K562 (cell line): ENCODE data around the gene AMBRA1. TPM values are rescaled to one million over a fixed set of nuclear protein-coding genes. Genes with fewer than 3 reads are reported as not detected.

Experiments
- BACH1 ChIP-seq: fragments of 200-800 bp; sonication (Bioruptor generic); IDR thresholded peaks from 2 replicates; pipeline ENCODE4 v1.6.1; 2016; ENCODE audit warnings: missing genetic modification characterization, missing compliant biosample characterization
- CBFA2T2 ChIP-seq: fragments of 450-650 bp; conservative IDR thresholded peaks from 2 replicates; pipeline ENCODE4 v1.6.1; 2017; ENCODE audit warnings: mild to moderate bottlenecking
- CEBPB ChIP-seq: fragments of 450-650 bp; IDR thresholded peaks from 2 replicates; pipeline ENCODE4 v1.6.1; 2016; ENCODE audit warnings: missing genetic modification characterization, missing compliant biosample characterization
- ETV5 ChIP-seq: sonication (generic); formaldehyde crosslinking; IDR thresholded peaks from 2 replicates; pipeline ENCODE4 v1.4.0; 2020; ENCODE audit warnings: low read depth, mild to moderate bottlenecking, missing genetic modification reagents
- KLF13 ChIP-seq: fragments of 450-650 bp; IDR thresholded peaks from 2 replicates; pipeline ENCODE4 v1.6.1; 2016; ENCODE audit warnings: missing genetic modification characterization, low read depth, mild to moderate bottlenecking, missing compliant biosample characterization, moderate library complexity, borderline replicate concordance
- MEF2A ChIP-seq: IDR thresholded peaks from 2 replicates; pipeline ENCODE4 v1.6.1; 2011; ENCODE audit warnings: low read depth, mild to moderate bottlenecking, low read length, moderate library complexity; ENCODE audit not compliant: control insufficient read depth
- NCOA2 ChIP-seq, 2 experiments: fragments of 450-650 bp; IDR thresholded peaks; 2 replicates each; pipeline ENCODE4 v1.6.1; 2018; ENCODE audit warnings: mild to moderate bottlenecking in 2 of 2, moderate library complexity in 1 of 2; ENCODE audit not compliant: partially characterized antibody in 2 of 2
- PKNOX1 ChIP-seq: fragments of 450-650 bp; IDR thresholded peaks from 2 replicates; pipeline ENCODE4 v1.6.1; 2016
- PTRF ChIP-seq: fragments of 450-650 bp; IDR thresholded peaks from 2 replicates; pipeline ENCODE4 v1.6.1; 2016; ENCODE audit warnings: mild to moderate bottlenecking, missing genetic modification characterization, missing compliant biosample characterization
- SAFB2 ChIP-seq: fragments of 200-400 bp; formaldehyde crosslinking; IDR thresholded peaks from 2 replicates; pipeline ENCODE4 v1.6.1; 2018; ENCODE audit warnings: borderline replicate concordance, low read length, low read depth, moderate library complexity; ENCODE audit not compliant: severe bottlenecking
- TEAD4 ChIP-seq, 2 experiments: sonication (generic) in 1 of 2; formaldehyde crosslinking in 1 of 2; IDR thresholded peaks; 2 replicates each; pipeline versions ENCODE4 v1.6.1 to v1.8.0; 2012 to 2022; ENCODE audit warnings: borderline replicate concordance in 1 of 2, inconsistent platforms in 1 of 2, low read length in 1 of 2, mild to moderate bottlenecking in 1 of 2, missing genetic modification reagents in 1 of 2
- THRAP3 ChIP-seq: fragments of 450-650 bp; IDR thresholded peaks from 2 replicates; pipeline ENCODE4 v1.6.1; 2016; ENCODE audit warnings: mild to moderate bottlenecking, inconsistent platforms, borderline replicate concordance
- ZBED1 ChIP-seq: IDR thresholded peaks from 2 replicates; pipeline ENCODE4 v1.6.1; 2014
- ZNF124 ChIP-seq: sonication (generic); formaldehyde crosslinking; IDR thresholded peaks from 2 replicates; pipeline ENCODE4 v1.8.1; 2022; ENCODE audit warnings: missing genetic modification reagents
- ZNF165 ChIP-seq: fragments of 250-450 bp; sonication (Bioruptor Pico); IDR thresholded peaks from 2 replicates; pipeline ENCODE4 v1.4.0; 2020; ENCODE audit warnings: borderline replicate concordance
- ZNF699 ChIP-seq: fragments of 250-450 bp; sonication (Bioruptor Pico); IDR thresholded peaks from 2 replicates; pipeline ENCODE4 v1.8.0; 2021; ENCODE audit warnings: mild to moderate bottlenecking, moderate library complexity; ENCODE audit not compliant: insufficient replicate concordance
- polyA plus RNA-seq, 8 experiments: library from polyadenylated mRNA; depleted of rRNA in 4 of 8; stranded (reverse) in 5 of 8; unstranded in 3 of 8; fragments of >200 nt; fragmentation: Nextera tagmentation in 2 of 8; fragmentation: Illumina TruSeq in 1 of 8; extraction: Ambion mirVana in 2 of 8; extraction: Trizol in 1 of 8; gene quantifications; 2 replicates each; pipeline versions ENCODE4 v1.2.1 to v1.2.3, GENCODE V29; 2011 to 2014; ENCODE audit warnings: inconsistent platforms in 1 of 8, missing spikeins in 1 of 8
- total RNA-seq, 7 experiments: library from RNA; depleted of rRNA in 6 of 7; stranded (reverse); fragments of >200 nt in 6 of 7; fragmentation: Illumina TruSeq in 2 of 7; extraction: Trizol in 2 of 7; gene quantifications; 2 replicates each; pipeline versions ENCODE4 v1.2.1 to v1.2.3, GENCODE V29; 2011 to 2021; ENCODE audit warnings: low replicate concordance in 1 of 7
- TF ChIP-seq, protein P1 (sequence below): fragments of 250-450 bp; sonication (Bioruptor Pico); IDR thresholded peaks from 2 replicates; pipeline ENCODE4 v1.8.0; 2022; ENCODE audit warnings: moderate library complexity, mild to moderate bottlenecking, inconsistent platforms
- TF ChIP-seq, protein P2 (sequence below): sonication (generic); formaldehyde crosslinking; IDR thresholded peaks from 2 replicates; pipeline ENCODE4 v1.8.1; 2022; ENCODE audit warnings: missing genetic modification reagents
- TF ChIP-seq, protein P3 (sequence below): fragments of 200-800 bp; sonication (Bioruptor generic); IDR thresholded peaks from 2 replicates; pipeline ENCODE4 v1.6.1; 2016; ENCODE audit warnings: missing genetic modification characterization, missing compliant biosample characterization
- TF ChIP-seq, protein P4 (sequence below), 2 experiments: fragments of 450-650 bp in 1 of 2; sonication (generic) in 1 of 2; formaldehyde crosslinking in 1 of 2; IDR thresholded peaks in 1 of 2; conservative IDR thresholded peaks in 1 of 2; 2 replicates each; pipeline versions ENCODE4 v1.6.1 to v1.8.1; 2016 to 2023; ENCODE audit warnings: mild to moderate bottlenecking in 2 of 2, moderate library complexity in 2 of 2, inconsistent platforms in 1 of 2, missing genetic modification reagents in 1 of 2

AMBRA1 gene
- total and polyA plus RNA-seq, 9 of the 15 experiments (the other 6 are each of a cell fraction or from before 2014, with no cell fraction given), result 0.15 to 24.5 (median 13.0) TPM

- TF ChIP-seq PTRF (tag) (no peak), NCOA2 (IDR thresholded peaks at IDR 0.05; ENCODE audit: partially characterized antibody in 2 of 2) (no peak), ZBED1 (no peak), CBFA2T2 (peak; percentile 56), KLF13 (tag) (no peak), ETV5 (CRISPR knock-in tag) (no peak), SAFB2 (no peak), BACH1 (tag) (no peak), TEAD4 (IDR thresholded peaks at IDR 0.05; ENCODE audit: low read length) (peak; percentile 46; the same call in 1 of the 2 replicates), TEAD4 (CRISPR knock-in tag; IDR thresholded peaks at IDR 0.05; ENCODE audit: borderline replicate concordance) (no peak), THRAP3 (no peak), PKNOX1 (peak; percentile 80), MEF2A (no peak), ZNF165 (CRISPR knock-in tag) (no peak), CEBPB (tag) (peak; percentile 43; the same call in 1 of the 2 replicates), ZNF699 (CRISPR knock-in tag) (no peak), ZNF124 (CRISPR knock-in tag) (no peak)
- TF ChIP-seq, protein P1, sequence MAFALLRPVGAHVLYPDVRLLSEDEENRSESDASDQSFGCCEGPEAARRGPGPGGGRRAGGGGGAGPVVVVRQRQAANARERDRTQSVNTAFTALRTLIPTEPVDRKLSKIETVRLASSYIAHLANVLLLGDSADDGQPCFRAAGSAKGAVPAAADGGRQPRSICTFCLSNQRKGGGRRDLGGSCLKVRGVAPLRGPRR (CRISPR knock-in tag), result no peak
- TF ChIP-seq, protein P2, sequence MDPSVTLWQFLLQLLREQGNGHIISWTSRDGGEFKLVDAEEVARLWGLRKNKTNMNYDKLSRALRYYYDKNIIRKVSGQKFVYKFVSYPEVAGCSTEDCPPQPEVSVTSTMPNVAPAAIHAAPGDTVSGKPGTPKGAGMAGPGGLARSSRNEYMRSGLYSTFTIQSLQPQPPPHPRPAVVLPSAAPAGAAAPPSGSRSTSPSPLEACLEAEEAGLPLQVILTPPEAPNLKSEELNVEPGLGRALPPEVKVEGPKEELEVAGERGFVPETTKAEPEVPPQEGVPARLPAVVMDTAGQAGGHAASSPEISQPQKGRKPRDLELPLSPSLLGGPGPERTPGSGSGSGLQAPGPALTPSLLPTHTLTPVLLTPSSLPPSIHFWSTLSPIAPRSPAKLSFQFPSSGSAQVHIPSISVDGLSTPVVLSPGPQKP, result no peak
- TF ChIP-seq, protein P3, sequence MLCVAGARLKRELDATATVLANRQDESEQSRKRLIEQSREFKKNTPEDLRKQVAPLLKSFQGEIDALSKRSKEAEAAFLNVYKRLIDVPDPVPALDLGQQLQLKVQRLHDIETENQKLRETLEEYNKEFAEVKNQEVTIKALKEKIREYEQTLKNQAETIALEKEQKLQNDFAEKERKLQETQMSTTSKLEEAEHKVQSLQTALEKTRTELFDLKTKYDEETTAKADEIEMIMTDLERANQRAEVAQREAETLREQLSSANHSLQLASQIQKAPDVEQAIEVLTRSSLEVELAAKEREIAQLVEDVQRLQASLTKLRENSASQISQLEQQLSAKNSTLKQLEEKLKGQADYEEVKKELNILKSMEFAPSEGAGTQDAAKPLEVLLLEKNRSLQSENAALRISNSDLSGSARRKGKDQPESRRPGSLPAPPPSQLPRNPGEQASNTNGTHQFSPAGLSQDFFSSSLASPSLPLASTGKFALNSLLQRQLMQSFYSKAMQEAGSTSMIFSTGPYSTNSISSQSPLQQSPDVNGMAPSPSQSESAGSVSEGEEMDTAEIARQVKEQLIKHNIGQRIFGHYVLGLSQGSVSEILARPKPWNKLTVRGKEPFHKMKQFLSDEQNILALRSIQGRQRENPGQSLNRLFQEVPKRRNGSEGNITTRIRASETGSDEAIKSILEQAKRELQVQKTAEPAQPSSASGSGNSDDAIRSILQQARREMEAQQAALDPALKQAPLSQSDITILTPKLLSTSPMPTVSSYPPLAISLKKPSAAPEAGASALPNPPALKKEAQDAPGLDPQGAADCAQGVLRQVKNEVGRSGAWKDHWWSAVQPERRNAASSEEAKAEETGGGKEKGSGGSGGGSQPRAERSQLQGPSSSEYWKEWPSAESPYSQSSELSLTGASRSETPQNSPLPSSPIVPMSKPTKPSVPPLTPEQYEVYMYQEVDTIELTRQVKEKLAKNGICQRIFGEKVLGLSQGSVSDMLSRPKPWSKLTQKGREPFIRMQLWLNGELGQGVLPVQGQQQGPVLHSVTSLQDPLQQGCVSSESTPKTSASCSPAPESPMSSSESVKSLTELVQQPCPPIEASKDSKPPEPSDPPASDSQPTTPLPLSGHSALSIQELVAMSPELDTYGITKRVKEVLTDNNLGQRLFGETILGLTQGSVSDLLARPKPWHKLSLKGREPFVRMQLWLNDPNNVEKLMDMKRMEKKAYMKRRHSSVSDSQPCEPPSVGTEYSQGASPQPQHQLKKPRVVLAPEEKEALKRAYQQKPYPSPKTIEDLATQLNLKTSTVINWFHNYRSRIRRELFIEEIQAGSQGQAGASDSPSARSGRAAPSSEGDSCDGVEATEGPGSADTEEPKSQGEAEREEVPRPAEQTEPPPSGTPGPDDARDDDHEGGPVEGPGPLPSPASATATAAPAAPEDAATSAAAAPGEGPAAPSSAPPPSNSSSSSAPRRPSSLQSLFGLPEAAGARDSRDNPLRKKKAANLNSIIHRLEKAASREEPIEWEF, result no peak
- TF ChIP-seq, protein P4, sequence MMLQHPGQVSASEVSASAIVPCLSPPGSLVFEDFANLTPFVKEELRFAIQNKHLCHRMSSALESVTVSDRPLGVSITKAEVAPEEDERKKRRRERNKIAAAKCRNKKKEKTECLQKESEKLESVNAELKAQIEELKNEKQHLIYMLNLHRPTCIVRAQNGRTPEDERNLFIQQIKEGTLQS (IDR thresholded peaks at IDR 0.05), result 0 out of 2 replicates have a peak, but pooled peaks have one; percentile 7
- TF ChIP-seq, protein P4 (CRISPR knock-in tag; conservative IDR thresholded peaks at IDR 0.05), result no peak
These were observed 50.3 kb downstream of the AMBRA1 start (continued) for GRCh38 chr11:46543564-46543963.
